KBM-7 (cell line): ENCODE measurements around the gene SPEN.
"Not testable (repeated sequence)": the region's sequence is repeated elsewhere in the genome, so short reads cannot be mapped to it uniquely, and the experiment has no call there.

ENCODE experiments used
- DNase-seq: peaks from one replicate; pipeline ENCODE4 v3.0.0-alpha.2; 2015
- in situ Hi-C: fragments of 300-500 bp; cut with MboI; formaldehyde crosslinking; loops from 2 replicates; pipeline ENCODE4 v1.14.3; 2020; ENCODE audit warnings: low sequenced_read_pairs, low pct_unique_long_range_greater_than_20kb, mixed read lengths

Gene SPEN

DNA sequence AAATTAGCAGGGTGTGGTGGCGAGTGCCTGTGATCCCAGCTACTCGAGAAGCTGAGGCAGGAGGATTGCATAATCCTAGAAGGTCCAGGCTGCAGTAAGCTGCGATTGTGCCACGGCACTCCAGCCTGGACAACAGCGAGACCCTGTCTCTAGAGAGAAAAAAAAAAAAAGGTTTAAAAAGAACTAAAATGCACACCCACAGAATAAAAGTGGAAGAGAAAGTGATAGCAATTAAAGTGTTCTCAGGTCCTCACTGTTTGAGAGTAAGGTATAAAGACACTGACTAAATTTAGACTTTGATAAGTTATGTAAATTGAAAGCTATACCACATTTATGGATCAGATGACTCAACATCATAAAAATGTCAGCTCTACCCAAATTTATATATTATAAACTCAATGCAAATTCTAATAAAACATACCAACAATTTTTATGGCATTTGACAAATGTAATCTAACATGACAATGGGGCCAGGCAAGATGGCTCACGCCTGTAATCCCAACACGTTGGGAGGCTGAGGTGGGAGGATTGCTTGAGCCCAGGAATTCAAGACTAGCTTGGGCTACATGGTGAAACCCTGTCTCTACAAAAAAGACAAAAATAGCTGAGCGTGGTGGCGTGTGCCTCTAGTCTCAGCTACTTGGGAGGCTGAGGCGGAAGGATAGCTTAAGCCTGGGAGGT, 116.6 kb downstream of the SPEN start:
- in situ Hi-C loops, result no loop called here
- no peak for DNase-seq

DNA sequence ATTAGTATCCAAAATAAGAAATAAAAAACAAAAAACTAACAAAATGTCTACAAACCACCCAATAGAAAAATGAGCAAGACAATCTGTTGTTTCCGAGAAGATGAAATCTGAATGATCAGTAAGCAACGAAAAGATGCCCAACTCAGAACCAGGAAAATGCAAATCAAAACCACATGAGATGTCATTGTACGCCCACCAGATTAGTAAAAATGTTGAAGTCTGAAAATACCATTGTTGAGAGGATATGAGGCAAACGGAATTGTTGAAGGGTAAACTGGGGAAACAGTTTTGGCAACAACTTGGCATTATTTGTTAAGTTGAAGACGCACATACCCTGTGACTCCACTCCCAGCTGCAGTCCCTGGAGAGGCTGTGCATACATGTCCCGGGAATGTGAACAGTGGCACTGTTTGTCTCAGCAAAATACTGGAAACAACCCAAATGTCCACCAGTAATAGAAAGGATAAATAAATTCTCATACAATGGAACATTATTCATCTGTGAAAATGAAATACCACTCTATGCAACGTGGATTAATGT, 117.8 kb downstream of the SPEN start:
- in situ Hi-C loops, result no loop called here
- DNase-seq, result no peak

DNA sequence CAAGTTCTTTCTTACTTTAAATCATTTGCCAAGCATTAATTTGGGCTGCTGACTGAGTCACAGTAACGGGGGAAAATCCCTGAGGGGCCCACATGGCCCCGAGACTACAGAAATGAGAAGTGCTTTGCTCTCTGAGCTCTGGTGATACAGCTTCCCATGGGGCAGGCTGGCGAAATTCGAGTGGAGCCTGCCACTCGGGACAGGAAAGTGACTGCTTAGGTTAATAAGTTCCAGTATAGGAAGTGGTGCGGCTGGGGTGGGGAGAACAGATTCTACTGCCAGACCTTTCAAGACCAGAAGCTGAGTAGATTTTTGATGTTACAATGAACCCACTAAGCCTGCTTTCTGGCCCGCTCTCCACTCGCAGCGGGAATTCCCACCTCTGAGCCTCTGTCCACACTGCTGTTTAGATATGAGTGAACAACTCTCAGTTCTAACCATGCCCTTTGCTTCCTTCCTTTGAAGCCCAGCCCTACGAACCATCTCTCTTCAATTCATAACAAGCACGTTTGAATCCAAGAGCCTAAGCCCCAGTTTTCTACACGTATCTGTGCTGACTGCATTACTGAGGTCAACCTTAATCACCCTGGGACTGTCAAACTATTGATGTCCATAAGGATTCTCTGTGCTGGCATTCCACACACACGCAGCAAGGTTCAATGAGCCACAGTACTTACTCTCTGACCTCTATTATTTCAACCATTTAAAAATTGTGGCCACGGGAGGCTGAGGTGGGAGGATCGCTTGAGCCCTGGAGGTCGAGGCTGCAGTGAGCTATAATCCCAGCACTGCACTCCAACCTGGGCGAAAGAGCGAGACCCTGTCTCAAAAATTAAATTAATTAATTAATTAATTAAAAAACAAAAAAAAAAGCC, 118.8 kb downstream of the SPEN start:
- peak; percentile 24 for DNase-seq
- in situ Hi-C loops, result no loop called here

DNA sequence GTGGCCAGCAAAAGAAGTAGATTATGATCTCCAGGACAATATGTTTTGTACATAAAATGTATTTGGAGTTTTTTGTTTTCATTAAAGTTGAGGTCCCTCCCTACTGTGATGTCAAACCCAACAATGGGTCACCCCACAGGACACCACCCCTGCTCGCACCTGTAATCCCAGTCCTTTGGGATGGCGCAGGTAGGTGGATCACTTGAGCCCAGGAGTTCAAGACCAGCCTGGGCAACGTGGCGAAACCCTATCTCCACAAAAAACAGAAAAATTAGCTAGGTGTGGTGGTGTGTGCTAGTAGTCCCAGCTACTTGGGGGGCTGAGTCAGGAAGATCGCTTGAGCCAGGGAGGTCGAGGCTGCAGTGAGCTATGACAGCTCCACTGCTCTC, 119.4 kb downstream of the SPEN start:
- DNase-seq, result no peak
- in situ Hi-C loops, result no loop called here

DNA sequence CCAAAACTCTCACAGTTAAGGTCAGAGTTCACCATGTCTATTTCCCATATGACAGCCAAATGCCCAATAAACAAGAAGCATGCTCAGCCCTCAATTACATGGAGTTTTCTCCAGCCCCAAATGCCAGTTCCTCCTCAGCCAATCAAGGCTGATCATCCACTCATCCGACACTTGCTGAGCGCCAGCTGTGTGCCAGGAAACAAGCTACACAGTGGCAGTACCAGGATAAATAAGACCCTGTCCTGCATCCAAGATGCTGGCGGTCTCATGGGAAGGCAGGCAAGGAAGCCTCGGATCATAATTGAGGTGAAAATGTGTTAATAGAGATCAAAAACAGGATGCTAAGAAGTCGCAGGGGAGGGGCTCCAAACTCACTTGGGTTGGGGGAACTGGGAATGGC, 120.7 kb downstream of the SPEN start:
- in situ Hi-C loops, result no loop called here
- no peak for DNase-seq

DNA sequence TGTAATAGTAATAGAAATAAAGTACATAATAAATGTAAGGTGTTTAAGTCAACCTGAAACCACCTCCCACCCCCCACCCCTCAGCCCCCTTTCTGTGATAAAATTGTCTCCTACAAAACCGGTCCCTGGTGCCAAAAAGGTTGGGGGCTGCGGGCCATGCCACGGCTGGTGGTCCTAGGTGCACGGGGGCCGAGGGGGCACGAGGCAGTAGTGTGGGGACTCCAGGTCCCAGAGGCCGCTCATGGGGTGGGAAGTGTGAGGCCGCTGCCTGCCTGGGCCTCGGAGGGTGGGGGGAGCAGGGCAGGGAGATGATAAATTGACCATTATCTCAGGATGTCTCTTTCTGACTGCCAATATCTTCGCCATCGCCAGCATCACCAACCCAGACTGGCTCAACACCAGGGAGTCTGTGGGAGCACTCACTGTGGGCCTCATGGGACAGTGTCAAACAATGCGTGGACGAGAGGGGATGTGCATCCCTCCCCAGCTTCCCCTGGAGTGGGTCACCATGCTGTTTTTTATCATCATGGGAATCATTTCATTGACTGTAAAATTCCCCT, 121.9 kb downstream of the SPEN start:
- DNase-seq, result no peak
- in situ Hi-C loops, result no loop called here

DNA sequence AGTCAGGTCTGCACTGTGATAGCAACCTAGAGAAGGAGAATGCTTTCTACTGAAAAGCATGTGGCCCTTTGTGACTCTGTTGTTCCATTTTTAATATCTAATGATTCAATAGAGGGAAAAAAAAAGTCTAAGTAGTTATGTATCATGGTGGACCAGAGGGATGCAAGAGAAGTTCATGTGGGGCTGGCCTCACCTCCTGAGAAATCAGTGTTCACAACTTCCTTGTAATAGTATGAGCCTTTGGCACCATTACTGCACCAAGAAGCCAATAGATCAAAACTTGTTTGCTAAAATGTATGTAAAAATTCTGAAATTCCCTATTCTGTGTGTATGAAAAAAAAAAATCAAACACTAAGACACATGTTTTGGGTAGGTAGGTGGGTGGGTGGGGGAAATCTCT, 123.4 kb downstream of the SPEN start:
- no peak for DNase-seq
- in situ Hi-C loops, result no loop called here

DNA sequence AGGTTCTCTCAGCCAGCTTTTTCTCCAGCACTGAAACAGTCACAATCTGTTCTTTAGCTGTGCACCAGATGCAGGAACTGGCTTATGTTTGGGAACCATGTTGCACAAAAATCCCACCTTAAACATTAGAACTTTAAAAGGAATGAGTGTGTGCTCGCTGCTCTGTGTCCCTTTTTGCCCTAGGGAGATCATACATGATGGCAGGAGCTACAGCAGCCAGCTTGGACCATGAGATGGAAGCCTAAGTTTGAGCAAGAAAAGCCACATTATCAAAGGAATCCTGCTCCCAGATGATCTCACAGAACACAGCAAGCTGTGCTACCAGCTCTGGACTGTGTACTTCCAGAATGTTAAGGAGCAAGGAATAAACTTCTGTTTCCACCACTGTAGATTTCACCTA, 124.9 kb downstream of the SPEN start:
- no peak for DNase-seq
- in situ Hi-C loops, result no loop called here

DNA sequence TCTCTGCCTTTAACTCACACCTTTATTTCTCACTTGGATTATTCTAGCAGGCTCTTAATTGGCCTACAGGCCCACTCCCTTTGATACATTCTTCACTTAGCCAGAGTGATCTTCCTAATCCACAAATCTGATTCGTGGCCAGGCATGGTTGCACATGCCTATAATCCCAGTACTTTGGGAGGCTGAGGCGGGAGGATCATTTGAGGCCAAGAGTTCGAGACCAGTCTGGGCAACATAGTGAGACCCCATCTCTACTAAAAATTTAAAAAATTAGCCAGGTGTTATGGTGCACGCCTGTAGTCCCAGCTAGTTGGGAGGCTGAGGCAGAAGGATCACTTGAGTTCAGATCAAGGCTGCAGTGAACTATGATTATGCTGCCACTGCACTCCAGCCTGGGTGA, 126.3 kb downstream of the SPEN start:
- DNase-seq, result no peak
- in situ Hi-C loops, result no loop called here

DNA sequence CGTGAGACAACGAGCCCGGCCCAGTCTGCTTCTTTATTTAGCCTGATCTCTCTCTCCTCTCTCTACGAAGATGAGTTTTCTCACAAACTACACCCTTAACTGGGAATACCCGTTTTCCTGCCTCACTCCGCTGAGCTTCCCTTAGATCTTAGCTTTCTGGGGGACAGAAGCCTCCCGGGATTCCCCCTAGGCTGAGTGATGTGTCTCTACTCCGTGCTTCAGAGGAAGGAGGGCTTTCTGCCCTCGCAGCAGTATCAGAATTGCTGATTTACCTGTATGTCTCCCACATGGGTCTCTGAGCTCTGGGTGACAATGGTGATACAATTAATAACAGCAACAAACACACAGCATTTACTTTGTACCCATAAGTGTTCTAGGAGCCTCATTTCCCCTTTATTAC, 127.3 kb downstream of the SPEN start:
- in situ Hi-C loops, result no loop called here
- no peak for DNase-seq

DNA sequence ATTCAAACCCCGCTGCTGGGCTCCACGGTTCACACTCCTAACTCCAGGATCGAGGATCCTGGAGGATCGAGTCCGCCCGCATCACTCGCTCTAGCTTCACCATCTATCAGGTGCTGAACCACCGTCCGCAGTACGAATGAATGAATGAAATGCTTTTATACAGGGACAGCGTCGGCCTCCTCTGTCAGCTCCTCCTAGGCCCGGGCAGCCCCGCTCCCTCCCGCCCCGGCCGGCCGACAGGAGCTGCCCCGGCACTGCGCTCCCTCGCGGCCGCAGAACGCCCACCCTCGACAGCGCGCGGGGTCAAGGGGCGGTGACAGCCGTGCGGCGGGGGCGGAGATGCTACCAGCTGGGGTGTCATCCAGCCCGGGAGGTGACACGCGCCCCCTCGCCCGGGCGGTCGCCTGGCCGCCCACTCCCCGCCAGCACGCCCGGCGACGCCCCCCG, 127.9 kb downstream of the SPEN start:
- in situ Hi-C loops, result no loop called here
- DNase-seq, result peak; percentile 64

DNA sequence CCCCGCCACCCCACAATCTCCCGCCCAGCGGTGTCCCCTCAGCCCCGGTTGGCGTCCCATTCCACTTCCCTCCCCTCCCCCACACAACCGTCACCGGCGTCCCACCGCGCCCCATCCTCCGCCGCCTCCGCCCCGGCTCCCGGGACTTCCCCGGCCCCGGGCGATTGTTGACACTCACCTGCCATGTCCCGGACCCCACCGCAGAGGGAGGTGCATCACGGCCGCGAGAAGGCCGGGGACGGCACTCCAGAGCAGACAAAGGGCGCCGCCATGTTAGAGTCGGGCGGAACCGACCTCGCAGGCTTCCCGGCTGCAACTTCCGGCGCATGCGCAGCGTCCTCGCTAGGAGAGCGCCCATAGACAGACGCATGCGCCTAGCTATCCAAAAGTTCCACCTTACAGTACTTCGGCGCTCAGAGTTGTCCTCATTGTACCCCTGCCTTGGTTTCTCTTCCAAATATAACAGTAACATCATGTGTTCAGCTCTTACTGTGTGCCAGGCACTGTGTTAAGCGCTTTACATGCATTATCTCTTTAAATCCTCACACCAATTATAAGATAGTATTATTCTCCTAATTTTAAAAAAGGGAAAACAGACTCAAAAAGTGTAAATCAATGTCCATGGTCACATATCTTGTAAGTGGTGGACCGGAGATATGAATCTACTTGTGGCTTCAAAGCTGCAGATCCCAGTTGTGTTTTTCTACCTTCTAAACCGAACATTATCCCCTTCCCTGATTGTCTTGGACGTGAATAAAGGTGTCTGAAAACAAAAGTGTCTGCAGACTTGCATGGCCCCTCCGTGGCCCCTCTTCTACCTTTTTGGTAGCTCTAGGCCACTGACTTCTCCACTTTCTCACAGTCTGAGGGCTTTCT, 128.5 kb downstream of the SPEN start, which contains the start of gene ZBTB17:
ZBTB17 (minus strand) TSS at position 297 of the 876 bp plus-strand sequence. CDS start 27,606 bp downstream, outside the sequence.
- DNase-seq, result peak; percentile 93
- in situ Hi-C loops, result no loop called here

DNA sequence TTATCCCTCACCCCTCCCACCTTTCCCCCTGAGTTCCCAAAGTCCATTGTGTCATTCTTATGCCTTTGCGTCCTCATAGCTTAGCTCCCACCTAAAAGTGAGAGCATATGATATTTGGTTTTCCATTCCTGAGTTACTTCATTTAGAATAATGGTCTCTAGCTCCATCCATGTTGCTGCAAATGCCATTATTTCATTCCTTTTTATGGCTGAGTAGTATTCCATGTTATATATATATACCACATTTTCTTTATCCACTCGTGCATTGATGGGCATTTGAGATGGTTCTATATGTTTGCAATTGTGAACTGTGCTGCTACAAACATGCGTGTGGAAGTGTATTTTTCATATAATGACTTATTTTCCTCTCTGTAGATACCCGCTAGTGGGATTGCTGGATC, 130.4 kb downstream of the SPEN start:
- in situ Hi-C loops, result not testable (repeated sequence)

DNA sequence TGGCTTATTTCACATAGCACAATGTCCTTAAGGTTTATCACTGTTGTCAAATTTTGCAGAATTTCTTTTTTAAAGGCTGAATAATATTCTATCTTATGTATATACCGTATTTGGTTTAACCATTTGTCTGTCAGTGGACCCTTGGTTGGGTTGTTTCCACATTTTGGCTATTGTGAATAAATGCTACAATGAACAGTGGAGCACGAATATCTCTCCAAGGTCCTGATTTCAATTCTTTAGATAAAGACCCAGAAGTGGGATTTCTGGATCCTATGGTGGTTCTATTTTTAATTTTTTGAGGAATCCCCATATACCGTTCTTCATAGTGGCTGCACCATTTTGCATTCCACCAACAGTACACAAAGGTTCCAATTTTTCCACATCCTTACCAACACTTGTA, 134.2 kb downstream of the SPEN start:
- in situ Hi-C loops, result no loop called here
- DNase-seq, result no peak

More for the DNA sequence above, 130.4 kb downstream of the SPEN start:
- DNase-seq, result not testable (repeated sequence)

DNA sequence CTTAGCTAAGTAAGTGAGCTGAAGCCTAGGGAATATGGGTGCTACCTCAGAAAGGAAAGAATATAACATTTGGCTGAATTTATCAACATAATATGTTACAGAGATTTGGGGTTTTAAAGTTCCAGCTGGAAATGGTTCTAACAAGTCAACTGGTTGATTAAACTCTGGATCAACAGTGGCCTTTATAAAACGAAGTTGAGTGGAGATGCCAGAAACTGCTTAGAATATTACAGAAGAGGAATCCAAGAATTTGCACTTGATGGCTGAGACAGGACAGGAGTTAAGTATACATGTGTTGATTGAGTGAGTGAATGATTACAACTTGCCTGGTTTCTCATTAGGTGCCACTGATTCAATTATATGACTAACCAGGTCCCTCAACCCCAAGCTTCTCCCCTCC, 135.8 kb downstream of the SPEN start:
- DNase-seq, result no peak
- in situ Hi-C loops, result no loop called here

DNA sequence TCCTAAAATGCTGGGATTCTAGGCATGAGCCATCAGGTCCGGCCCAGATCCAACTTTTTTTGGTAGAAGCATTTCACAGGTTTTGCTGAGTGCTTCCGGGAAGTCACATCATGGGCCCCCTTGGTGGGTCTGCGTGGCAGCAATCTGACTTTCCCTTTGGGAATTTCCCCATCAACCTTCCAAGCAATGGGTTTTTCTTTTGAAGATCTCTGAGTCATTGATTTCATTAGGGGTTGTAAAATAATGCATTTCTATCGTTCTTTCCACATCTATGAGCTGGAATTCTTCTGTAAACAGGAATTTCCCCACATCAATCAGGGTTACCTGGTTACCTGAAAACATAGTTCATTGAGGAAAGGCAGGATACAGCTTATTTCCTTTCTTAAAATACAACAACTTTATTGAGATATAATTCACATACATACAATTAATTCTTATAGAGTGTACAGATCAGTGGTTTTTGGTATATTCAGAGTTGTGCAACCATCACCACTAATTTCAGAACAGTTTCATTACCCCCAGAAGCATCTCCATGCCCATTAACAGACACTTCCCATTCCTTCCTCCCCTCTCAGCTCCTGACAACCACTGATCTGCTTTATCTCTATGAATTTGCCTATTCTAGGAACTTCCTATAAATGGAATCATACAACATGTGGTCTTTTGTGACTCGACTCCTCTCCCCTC, 138.2 kb downstream of the SPEN start:
- no peak for DNase-seq
- in situ Hi-C loops, result no loop called here

DNA sequence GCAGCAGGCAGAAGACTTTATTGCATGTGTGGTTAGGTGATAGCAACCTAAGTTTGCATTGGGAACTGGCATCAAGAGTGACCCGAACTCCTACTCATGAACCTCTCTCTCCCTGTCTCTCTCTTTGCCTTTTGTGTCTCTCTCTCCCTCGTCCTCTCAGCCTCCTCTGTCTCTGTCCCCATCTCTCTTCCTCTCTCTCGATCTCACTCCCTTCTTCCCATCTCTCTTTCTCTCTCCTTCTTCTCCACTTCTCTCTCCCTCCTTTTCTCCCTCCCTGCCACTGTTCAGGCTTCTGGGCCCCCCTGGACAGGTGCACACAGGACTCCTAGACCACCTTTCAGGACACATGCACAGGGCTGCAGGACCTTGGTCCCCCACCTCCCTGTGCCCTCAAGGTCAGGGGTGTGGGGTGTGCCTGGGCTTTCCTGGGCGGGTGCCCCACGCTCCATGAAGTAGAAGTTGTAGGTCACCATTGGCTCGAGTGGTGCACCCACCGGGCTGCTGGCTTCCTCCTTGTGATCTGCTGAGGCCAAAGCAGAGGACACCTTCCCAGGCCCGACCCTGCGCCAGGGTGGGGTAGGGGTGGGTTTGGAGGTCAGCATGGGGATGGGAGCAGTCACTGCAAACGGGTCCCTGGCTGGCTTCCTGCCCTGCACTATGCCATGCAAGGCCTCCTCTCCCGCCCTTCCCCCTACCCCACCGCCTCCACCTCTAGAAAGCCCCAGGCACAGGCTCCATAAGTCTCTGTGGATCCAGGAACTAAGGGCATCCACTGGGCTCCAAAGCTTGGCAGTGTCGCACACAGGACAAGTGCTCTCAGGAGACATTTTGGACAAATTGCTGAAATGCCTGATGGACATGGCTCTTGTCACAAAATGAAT, 141.6 kb downstream of the SPEN start:
- in situ Hi-C loops, result no loop called here
- DNase-seq, result no peak

DNA sequence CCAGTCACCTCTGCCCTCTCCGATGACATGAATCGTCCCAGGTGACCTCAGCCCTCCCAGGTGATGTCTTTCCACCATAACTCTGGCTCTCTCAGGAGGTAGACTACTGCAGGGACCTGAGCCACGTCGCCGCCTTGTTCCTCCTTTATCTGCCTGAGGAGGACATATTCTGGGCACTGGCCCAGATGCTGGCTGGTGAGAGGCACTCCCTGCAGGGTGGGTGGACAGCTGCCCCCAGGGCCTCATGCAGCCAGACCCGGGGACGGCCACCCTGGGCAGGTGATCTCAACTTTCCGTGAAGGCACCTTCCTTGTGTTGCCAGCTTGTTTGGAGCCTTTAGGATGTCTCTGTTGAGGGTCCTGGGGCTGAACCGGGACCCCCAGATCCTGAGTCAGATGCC, 142.3 kb downstream of the SPEN start:
- in situ Hi-C loops, result no loop called here
- no peak for DNase-seq
